Adrenal gland (tissue), 5 donors: ENCODE measurements around the gene ICAM4.

Experiments used
- POLR2A ChIP-seq, 2 donors: fragments of 450-650 bp; IDR thresholded peaks; one replicate each; pipeline ENCODE4 v1.6.1; 2017; ENCODE audit warnings: antibody characterized with exemption in 2 of 2, mild to moderate bottlenecking in 2 of 2, moderate library complexity in 1 of 2
- TF ChIP-seq, protein P1 (sequence below), 6 experiments: fragments of 450-650 bp in 4 of 6; fragments of 200-600 bp in 2 of 6; sonication (generic) in 1 of 6; IDR thresholded peaks; 1 replicate in 5 of 6; 2 replicates in 1 of 6; pipeline versions ENCODE4 v1.5.1 to v1.8.0; 2016 to 2021; ENCODE audit warnings: antibody characterized with exemption in 6 of 6, mild to moderate bottlenecking in 2 of 6, moderate library complexity in 1 of 6
- donor health status: DM: no; HTN: no; CAD: no.

DNA sequence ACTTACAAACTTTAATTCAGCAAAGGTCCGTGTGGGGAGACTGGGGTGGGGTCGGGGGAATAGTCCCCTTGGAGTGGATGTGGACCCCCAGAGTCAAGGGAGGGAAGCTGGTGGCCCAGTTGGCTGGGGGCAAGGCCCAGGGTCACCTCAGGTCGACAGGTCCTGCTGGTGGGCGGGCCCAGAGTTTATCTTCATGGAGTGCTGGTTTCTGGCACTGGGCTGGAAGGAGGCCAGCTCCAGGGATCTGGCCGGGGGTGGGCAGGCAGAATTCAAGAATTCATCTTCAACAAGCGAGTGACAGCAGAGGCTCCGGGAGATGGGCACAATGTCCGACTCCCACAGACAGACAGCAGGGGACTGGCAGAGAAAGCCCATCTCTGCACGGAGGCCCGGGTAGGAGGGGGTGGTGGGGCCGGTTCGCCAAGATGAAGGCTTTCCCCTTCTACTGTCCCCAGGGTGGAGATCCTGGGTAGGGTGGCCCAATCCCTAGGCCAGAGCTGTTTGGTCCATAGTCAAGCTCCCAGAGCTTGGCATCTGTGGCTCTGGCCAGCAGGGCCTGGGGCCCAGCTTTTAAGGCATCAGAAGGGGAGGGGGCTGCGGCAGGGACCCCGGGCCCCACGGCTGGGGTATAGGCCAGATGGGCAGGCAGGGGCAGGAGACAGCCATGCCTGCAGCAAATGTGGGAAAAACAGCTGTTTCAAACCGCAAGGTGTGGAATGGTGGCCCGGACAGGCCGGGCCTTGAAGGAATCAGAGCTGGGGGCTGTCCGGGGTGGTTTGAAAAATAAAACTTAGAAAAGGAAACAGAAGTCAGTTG lies 29.7 kb downstream of the ICAM4 start:
- TF ChIP-seq, protein P1, sequence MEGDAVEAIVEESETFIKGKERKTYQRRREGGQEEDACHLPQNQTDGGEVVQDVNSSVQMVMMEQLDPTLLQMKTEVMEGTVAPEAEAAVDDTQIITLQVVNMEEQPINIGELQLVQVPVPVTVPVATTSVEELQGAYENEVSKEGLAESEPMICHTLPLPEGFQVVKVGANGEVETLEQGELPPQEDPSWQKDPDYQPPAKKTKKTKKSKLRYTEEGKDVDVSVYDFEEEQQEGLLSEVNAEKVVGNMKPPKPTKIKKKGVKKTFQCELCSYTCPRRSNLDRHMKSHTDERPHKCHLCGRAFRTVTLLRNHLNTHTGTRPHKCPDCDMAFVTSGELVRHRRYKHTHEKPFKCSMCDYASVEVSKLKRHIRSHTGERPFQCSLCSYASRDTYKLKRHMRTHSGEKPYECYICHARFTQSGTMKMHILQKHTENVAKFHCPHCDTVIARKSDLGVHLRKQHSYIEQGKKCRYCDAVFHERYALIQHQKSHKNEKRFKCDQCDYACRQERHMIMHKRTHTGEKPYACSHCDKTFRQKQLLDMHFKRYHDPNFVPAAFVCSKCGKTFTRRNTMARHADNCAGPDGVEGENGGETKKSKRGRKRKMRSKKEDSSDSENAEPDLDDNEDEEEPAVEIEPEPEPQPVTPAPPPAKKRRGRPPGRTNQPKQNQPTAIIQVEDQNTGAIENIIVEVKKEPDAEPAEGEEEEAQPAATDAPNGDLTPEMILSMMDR (IDR thresholded peaks at IDR 0.05), result no peak
- TF ChIP-seq POLR2A (IDR thresholded peaks at IDR 0.05), result no peak
